ENCODE measurements around the gene CYP3A4.

- TF ChIP-seq ZBTB21 (CRISPR knock-in tag; IDR thresholded peaks at IDR 0.05) (no peak), PRDM15 (CRISPR knock-in tag; IDR thresholded peaks at IDR 0.05) (no peak), KDM5A (IDR thresholded peaks at IDR 0.05; ENCODE audit: borderline replicate concordance, low read length) (no peak), CTCF (CRISPR knock-in tag; IDR thresholded peaks at IDR 0.05) (no peak), MXI1 (IDR thresholded peaks at IDR 0.05; ENCODE audit: borderline replicate concordance, low read depth, low read length) (no peak)
Measured at GRCh38 chr7:99831595-99831994, 47.6 kb upstream of the CYP3A4 start.

All from HepG2 (cell line).